Erythroblast (primary cell): Measurements from ENCODE around the gene AP2A2.

ENCODE experiments used
- GATA1 ChIP-seq: IDR thresholded peaks from 2 replicates; pipeline ENCODE4 v1.6.1; 2011; ENCODE audit warnings: low read depth, mild to moderate bottlenecking, control low read depth, low read length, moderate library complexity
- POLR2A ChIP-seq: IDR thresholded peaks from 2 replicates; pipeline ENCODE4 v1.6.1; 2011; ENCODE audit warnings: mild to moderate bottlenecking, low read length

GRCh38 chr11:1029051-1029450 is 103.4 kb downstream of the AP2A2 start:
- no peak for TF ChIP-seq POLR2A
- no peak for TF ChIP-seq GATA1
